ENCODE data around the gene CLPSL2.

- no peak for TF ChIP-seq POLR2A (IDR thresholded peaks at IDR 0.05; ENCODE audit: low read depth)
- peak in 1 of 3 experiments; percentile 2 for TF ChIP-seq CTCF (IDR thresholded peaks at IDR 0.05)
These were observed 18.8 kb upstream of the CLPSL2 start for GRCh38 chr6:35757456-35758123.

Data from esophagus muscularis mucosa (tissue), 3 donors.